Activated CD4-positive, alpha-beta T cell treated with anti-CD3 and anti-CD28 coated beads, Interleukin-2, amount 10 ng/mL, durations not matched to agents 7 days and 5 days (primary cell): ENCODE measurements around the gene ADAM12. TPM values are rescaled to one million over a fixed set of nuclear protein-coding genes. Genes with fewer than 3 reads are reported as not detected.

Source experiments
- CTCF ChIA-PET: fragments of 350-600 bp; sonication (Branson Sonifier 250); formaldehyde crosslinking; loops from one replicate; lab custom pipeline; 2021; ENCODE audit warnings: antibody characterized with exemption; lab: Charles Lee
- POLR2A ChIA-PET: fragments of 350-600 bp; sonication (Branson Sonifier 250); formaldehyde crosslinking; loops from one replicate; lab custom pipeline; 2021; ENCODE audit warnings: antibody characterized with exemption; lab: Charles Lee
- DNase-seq: peaks from one replicate; pipeline ENCODE4 v3.0.0-alpha.2; 2020
- H3K27ac Mint-ChIP-seq: one replicate; pipeline ENCODE4 v1.8.0; 2021; ENCODE audit warnings: mild to moderate bottlenecking, moderate library complexity, mixed read lengths
- H3K27me3 Mint-ChIP-seq: one replicate; pipeline ENCODE4 v1.8.0; 2021; ENCODE audit warnings: mixed read lengths
- H3K36me3 Mint-ChIP-seq: one replicate; pipeline ENCODE4 v1.8.0; 2021; ENCODE audit warnings: low read depth, mixed read lengths
- H3K4me1 Mint-ChIP-seq: one replicate; pipeline ENCODE4 v1.8.0; 2021; ENCODE audit warnings: mixed read lengths
- H3K4me3 Mint-ChIP-seq: one replicate; pipeline ENCODE4 v1.8.0; 2021; ENCODE audit warnings: mild to moderate bottlenecking, moderate library complexity, mixed read lengths
- H3K9me3 Mint-ChIP-seq: one replicate; pipeline ENCODE4 v1.8.0; 2021; ENCODE audit warnings: mixed read lengths
- total RNA-seq, 2 experiments: library from RNA; stranded (reverse); gene quantifications; one replicate each; pipeline ENCODE4 v1.2.3, GENCODE V29; 2021

The ADAM12 gene
- total RNA-seq, 2 experiments from 2014 or later, result 0.45 to 0.65 TPM

DNA sequence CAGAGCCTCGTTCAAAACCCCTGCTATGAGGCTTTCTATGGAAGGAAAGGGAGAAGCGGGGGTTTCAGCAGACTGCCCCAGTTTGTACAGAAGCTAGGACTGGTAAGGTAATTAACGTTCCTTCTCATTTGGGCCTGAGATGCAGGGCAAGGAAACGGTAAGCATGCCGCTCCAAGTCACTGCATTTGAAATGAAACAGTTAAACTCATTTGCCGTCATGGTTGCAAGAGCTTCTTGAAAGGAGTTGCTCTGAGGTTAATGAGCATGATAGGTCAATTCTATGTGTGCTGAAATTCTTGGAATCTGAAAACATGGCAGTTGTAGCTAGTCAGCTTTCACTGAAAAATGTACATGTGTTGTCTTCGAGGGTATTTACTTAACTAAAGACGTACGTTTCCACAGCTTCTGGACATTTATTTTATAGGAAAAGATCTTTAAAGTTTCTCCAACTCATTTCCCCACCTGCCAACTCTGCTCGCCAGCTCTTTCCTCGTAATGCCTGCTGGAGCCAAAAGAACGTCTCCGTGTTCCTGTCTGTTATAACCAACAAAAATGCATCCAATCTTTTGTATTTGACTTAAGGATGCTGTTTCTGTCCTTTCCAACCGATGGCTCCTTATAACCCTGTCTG lies 73.3 kb downstream of the ADAM12 start:
- H3K4me1 Mint-ChIP-seq, result no peaks in the 10 kb centered on the region
- no peak for DNase-seq
- no peaks in the 10 kb centered on the region for H3K36me3 Mint-ChIP-seq
- no peak overlapping the region for H3K4me3 Mint-ChIP-seq
- no peak overlapping the region for H3K27ac Mint-ChIP-seq
- no peaks in the 10 kb centered on the region for H3K27me3 Mint-ChIP-seq
- H3K9me3 Mint-ChIP-seq, result no peaks in the 10 kb centered on the region
- ChIA-PET CTCF (interaction anchor here (1.0 kb wide), 1 partner anchor 84 kb away, joined by 3 read pairs; no protein-coding TSS in a partner anchor), POLR2A (no interaction called here)

DNA sequence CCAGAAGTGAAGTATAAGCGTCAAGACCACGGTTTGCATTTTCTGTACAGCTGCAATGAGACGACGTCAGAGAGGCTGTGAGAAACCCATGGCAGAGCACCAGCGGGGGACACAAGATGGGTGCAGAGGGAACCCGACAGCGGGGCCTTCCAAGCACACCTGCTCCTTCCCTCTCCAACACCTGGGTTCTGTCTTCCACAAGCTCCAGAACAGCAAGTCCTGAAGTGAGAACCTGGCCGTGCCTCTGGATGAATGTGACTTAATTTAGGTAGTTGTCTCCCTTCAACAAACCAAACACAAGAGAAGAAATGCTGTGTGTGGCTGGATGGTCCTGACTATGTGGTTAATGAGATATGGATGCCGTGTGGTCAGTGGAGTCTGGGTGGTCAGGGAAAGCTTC lies 76.1 kb downstream of the ADAM12 start:
- ChIA-PET CTCF (interaction anchor here (0.6 kb wide), 1 partner anchor 179 kb away, joined by 3 read pairs; no protein-coding TSS in a partner anchor), POLR2A (no interaction called here)
- H3K27ac Mint-ChIP-seq, result no peak overlapping the region

DNA sequence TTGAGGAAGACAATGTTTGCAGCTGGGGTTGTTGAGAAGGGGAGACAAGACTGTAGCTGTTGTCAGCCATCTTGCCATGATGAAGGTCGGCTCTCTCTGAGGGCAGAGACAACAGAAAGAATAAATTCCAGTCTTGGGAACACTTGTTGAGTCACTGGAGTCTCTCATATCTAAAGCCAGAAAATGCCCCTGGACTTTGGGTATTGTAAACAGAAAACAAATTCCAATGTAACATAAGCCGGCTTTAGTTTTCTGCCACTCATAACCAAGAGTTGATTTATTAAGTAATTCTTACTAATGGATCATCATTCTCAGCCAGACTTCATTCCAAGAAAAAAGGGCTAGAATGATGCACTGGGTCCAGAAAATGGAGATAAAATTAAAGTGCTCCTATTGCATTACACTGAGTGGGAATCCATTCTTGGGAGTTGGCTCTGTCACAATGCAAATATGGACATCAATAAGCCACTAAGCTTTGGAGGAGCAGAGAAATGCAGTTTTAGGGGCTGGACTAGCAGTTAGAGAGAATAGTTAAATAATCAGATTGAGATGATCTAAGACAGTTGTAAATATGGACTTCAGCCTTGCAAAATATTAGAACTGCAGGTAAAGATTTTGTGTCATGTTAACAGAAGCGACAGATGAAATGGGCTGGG lies 78.9 kb downstream of the ADAM12 start:
- H3K4me1 Mint-ChIP-seq, result no peaks in the 10 kb centered on the region
- H3K4me3 Mint-ChIP-seq, result no peak overlapping the region
- no peaks in the 10 kb centered on the region for H3K36me3 Mint-ChIP-seq
- H3K27me3 Mint-ChIP-seq, result no peaks in the 10 kb centered on the region
- no peak for DNase-seq
- no peaks in the 10 kb centered on the region for H3K9me3 Mint-ChIP-seq
- CTCF ChIA-PET, result no interaction called here
- POLR2A ChIA-PET, result no interaction called here
- H3K27ac Mint-ChIP-seq, result no peak overlapping the region

More for the DNA sequence above, 76.1 kb downstream of the ADAM12 start:
- no peak overlapping the region for H3K4me3 Mint-ChIP-seq
- H3K36me3 Mint-ChIP-seq, result no peaks in the 10 kb centered on the region
- H3K9me3 Mint-ChIP-seq, result no peaks in the 10 kb centered on the region
- H3K4me1 Mint-ChIP-seq, result no peaks in the 10 kb centered on the region
- H3K27me3 Mint-ChIP-seq, result no peaks in the 10 kb centered on the region
- DNase-seq, result no peak

DNA sequence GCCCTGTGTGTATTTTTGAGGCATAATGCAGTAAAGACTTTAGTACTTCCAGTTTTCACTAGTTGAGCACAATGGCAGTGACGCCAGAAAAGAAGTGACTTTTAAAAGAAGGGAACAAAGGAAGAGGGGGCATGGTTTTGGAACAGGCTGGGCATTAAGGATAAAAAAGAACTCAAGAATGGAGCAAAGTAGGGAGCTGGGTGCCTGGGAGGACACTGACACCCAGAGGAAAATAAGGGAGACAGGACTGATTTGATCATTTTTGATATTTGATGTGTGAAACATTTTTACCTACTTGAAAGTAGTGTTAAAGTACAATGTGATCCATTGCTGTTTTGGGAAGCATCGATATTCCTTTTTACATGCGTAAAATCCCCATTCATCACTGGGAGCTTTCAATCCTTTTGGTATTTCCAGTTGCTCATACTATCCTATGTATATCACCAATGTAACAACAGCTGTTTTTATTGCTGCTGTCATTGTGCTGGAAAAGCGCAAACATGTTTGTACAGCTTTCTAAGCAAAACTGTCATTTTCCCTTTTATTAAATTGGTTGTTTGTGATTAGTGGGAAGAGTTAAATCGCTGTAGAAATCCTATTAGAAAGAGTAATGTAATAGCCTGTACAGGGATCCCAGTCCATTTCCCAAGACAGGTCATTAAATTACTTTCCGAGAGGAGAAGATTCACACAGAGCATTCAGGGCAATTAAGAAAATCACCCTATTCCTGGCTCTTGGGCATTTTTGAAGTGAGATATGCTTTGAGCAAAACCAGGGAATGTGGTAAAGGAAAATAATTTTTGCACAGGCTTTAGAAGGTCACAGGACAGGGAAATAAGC lies 85.2 kb downstream of the ADAM12 start:
- Mint-ChIP-seq H3K27ac (no peak overlapping the region), H3K27me3 (no peaks in the 10 kb centered on the region), H3K4me1 (no peaks in the 10 kb centered on the region), H3K9me3 (no peaks in the 10 kb centered on the region), H3K4me3 (no peak overlapping the region), H3K36me3 (no peaks in the 10 kb centered on the region)
- DNase-seq, result no peak
- ChIA-PET CTCF (no interaction called here), POLR2A (no interaction called here)

DNA sequence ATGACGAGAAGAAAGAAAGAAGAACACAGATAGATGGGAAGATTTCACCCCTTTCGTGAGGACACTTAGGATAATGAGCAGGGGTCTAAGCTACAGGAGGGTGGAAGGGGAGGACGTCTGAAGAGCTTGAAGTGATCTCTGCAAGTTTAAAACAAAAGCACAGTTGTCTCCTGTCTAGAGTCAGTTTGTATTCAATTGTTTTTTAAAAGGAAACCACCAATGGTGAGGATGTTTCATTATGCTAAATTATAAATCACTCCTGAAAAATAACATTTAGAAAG lies 85.9 kb downstream of the ADAM12 start:
- DNase-seq, result no peak
- POLR2A ChIA-PET, result no interaction called here
- Mint-ChIP-seq H3K27me3 (no peaks in the 10 kb centered on the region), H3K27ac (no peak overlapping the region), H3K36me3 (no peaks in the 10 kb centered on the region), H3K4me1 (no peaks in the 10 kb centered on the region), H3K4me3 (no peak overlapping the region), H3K9me3 (no peaks in the 10 kb centered on the region)
- CTCF ChIA-PET, result no interaction called here

DNA sequence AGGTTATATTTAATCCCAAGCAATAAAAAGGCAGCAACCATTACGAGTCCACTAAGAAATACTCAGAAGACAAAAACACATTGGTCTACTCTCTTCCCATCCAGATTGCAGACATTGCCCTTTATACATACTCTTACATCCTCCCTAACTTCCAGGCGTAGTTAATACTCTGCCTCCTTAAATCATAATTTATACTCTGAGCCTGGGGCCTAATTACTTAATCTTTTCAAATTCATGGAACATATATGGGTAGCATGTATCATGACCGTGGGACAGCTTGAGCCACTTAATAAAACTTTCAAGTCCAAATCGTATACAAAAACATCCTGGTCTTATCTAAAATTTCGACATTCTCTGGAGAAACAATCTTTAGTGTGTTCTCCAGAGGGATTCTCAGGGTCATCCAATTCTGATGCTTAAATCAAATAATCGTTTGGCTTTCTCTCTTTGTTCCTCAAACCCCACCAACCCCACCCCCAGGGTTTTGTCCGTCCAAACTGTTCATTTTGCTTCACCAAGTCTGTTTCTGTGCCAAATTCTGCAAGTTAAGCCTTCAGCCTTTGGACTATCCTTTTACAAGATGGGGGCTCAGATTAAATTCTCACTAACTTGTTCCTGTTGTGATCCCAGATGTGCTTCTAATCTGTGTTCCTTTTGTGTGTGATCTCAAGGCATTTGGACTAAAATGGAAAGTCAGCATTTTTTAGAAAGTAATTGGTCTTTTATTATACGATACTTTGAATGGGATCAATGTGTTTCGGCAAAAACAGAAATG lies 86.4 kb downstream of the ADAM12 start:
- no peaks in the 10 kb centered on the region for H3K4me1 Mint-ChIP-seq
- ChIA-PET POLR2A (no interaction called here), CTCF (no interaction called here)
- no peaks in the 10 kb centered on the region for H3K36me3 Mint-ChIP-seq
- no peaks in the 10 kb centered on the region for H3K27me3 Mint-ChIP-seq
- no peak overlapping the region for H3K27ac Mint-ChIP-seq
- no peak overlapping the region for H3K4me3 Mint-ChIP-seq
- DNase-seq, result no peak
- H3K9me3 Mint-ChIP-seq, result no peaks in the 10 kb centered on the region

DNA sequence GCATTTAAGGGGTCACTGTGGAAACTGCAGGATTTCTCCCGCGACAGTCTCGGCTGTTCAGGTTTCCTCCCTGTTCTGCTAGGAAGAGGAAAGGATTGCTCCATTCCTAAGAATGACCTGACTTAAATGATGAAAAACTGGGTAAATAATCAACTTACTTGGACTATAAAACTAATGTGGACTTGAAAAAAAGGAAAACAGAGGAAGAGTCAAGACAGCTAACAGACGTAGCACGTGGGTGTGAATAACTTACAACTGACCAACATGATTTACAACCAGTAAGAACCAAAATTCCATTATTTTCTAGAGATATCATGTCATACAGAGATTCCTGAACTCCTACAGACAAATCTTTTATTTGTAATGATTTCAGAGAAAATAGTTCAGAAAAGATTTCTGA lies 93.8 kb downstream of the ADAM12 start:
- no peak for DNase-seq
- no peaks in the 10 kb centered on the region for H3K27me3 Mint-ChIP-seq
- no peak overlapping the region for H3K4me3 Mint-ChIP-seq
- H3K27ac Mint-ChIP-seq, result no peak overlapping the region
- no peaks in the 10 kb centered on the region for H3K36me3 Mint-ChIP-seq
- POLR2A ChIA-PET, result no interaction called here
- H3K4me1 Mint-ChIP-seq, result no peaks in the 10 kb centered on the region
- CTCF ChIA-PET, result no interaction called here
- peaks cover 3% of the 10 kb centered on the region for H3K9me3 Mint-ChIP-seq

DNA sequence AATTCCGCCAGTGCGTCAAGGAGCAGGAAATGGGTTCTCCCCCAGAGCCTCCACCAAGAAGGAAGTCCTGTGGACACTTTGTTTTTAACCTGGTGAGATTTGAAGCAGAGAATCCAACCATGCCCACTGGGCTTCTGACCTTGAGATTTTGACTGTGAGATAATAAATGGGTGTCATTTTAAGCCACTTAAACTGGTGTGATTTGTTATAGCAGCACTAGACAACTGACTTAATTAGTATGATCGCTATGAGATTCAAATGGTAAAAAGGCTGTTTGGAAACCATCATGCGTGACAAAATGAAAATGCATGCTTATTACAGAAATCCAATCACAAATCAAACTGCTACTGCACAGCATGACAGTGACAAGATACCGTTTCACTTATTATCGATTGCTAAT lies 98.0 kb downstream of the ADAM12 start:
- ChIA-PET POLR2A (no interaction called here), CTCF (no interaction called here)
- no peak for DNase-seq
- H3K27me3 Mint-ChIP-seq, result no peaks in the 10 kb centered on the region
- no peaks in the 10 kb centered on the region for H3K36me3 Mint-ChIP-seq
- peaks cover 3% of the 10 kb centered on the region for H3K9me3 Mint-ChIP-seq
- no peak overlapping the region for H3K27ac Mint-ChIP-seq
- H3K4me1 Mint-ChIP-seq, result no peaks in the 10 kb centered on the region
- H3K4me3 Mint-ChIP-seq, result no peak overlapping the region

DNA sequence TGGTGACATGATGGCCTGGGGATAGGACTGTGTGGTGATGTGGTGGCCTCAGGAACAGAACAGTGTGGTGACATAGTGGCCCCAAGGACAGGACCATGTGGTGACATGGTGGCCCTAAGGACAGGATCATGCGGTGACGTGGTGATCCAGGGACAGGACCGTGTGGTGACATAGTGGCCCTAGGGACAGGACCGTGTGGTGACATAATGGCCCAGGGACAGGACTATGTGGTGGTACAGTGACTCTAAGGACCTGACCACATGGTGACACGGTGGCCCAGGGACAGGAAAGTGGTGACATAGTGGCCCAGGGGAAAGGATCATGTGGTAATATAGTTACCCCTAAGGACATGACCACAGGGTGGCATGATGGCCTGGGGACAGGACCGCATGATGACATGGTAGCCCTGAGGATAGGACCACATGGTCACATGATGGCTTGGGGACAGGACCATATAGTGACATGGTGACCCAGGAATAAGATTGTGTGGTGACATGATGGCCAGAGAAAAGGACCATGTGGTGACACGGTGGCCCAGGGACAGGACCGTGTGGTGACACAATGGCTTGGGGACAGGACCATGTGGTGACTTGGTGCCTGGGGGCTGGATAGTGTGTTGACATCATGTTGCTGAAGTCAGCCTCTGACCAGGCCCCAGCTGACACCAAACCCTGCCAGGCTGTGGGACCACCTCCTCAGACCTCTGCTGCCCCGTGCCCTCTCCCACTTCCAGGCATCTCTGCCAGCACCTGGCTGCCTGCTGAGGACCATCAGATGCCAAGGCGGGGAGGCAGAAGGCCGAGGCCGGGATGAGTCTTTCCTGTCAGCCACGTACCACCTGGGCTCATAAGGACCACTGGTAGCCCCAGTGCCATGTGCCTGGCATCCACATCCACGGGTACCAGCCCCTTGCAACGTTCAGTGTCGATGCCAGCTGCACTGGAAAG lies 99.5 kb downstream of the ADAM12 start:
- DNase-seq, result no peak
- Mint-ChIP-seq H3K4me3 (no peak overlapping the region), H3K9me3 (peaks cover 2% of the 10 kb centered on the region), H3K27me3 (no peaks in the 10 kb centered on the region), H3K27ac (no peak overlapping the region), H3K36me3 (no peaks in the 10 kb centered on the region), H3K4me1 (no peaks in the 10 kb centered on the region)
- POLR2A ChIA-PET, result no interaction called here
- CTCF ChIA-PET, result no interaction called here

DNA sequence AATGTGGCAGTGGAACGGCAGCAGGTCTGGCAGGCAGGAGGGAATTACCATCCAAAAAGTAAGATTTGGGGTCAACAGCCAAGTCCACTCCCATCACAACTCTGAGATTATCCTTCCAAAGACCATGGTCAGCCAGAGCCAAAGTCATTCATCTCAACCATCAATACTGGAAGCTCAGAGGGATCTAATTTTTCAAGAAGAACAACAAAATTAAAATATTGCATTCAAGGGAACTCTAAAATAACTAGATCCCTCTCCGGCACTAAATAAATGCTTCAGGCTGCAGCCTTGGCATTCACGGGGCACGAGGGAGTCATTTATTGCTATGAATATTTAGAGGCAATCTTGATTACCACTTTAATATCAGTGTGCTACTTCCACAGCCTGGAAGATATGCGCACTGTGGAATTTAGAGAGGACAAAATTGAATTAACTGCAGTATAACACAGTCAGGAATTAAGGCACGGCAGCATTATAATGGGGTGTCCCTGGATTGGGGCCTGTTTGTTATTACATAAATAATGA lies 102.0 kb downstream of the ADAM12 start:
- no peak for DNase-seq
- H3K4me3 Mint-ChIP-seq, result no peak overlapping the region
- H3K9me3 Mint-ChIP-seq, result no peaks in the 10 kb centered on the region
- H3K27ac Mint-ChIP-seq, result no peak overlapping the region
- ChIA-PET CTCF (no interaction called here), POLR2A (no interaction called here)
- H3K36me3 Mint-ChIP-seq, result no peaks in the 10 kb centered on the region
- H3K27me3 Mint-ChIP-seq, result no peaks in the 10 kb centered on the region
- no peaks in the 10 kb centered on the region for H3K4me1 Mint-ChIP-seq

DNA sequence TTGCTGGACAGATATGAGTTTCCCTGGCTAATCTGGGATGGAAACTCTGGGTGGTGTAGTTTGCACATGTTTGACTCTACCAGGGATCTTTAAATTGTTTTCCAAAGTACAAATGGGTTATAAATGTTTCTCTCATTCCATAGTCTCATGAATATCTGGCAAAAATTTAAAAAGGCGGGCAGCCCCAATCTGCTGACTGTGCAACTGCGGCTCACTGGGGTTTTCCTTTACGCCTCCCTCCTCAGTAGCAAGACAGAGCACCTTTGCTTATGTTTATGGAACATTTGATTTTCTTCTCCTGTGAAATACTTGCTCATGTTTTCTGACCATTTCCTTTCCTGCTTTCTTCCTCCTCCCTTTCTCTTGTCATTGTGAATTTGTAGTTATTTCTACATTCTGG lies 105.0 kb downstream of the ADAM12 start:
- no peak overlapping the region for H3K27ac Mint-ChIP-seq
- no peak for DNase-seq

DNA sequence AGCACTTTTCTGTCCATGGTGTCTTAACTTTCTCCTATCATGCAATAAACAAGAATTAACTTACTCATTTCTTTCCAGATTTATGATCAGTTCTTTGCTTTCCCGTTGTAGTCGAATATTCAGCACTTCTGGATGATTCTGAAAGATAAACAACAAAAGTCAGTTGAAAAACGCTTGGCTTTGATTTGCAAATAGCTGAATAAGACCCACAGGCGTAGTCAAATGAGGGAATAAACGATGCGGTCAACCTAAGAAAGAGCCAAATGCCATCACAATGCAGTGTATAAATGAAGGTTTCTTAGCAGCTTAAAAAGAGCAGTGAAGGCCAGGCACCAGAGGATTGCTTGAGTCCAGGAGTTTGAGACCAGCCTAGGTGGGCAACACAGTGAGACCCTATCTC lies 109.4 kb downstream of the ADAM12 start:
- no peaks in the 10 kb centered on the region for H3K36me3 Mint-ChIP-seq
- POLR2A ChIA-PET, result no interaction called here
- no peak overlapping the region for H3K4me3 Mint-ChIP-seq
- H3K27me3 Mint-ChIP-seq, result no peaks in the 10 kb centered on the region
- H3K9me3 Mint-ChIP-seq, result no peaks in the 10 kb centered on the region
- H3K27ac Mint-ChIP-seq, result no peak overlapping the region
- no peak for DNase-seq
- no peaks in the 10 kb centered on the region for H3K4me1 Mint-ChIP-seq
- CTCF ChIA-PET, result no interaction called here

More for the DNA sequence above, 105.0 kb downstream of the ADAM12 start:
- Mint-ChIP-seq H3K36me3 (no peaks in the 10 kb centered on the region), H3K9me3 (no peaks in the 10 kb centered on the region), H3K4me3 (no peak overlapping the region), H3K4me1 (no peaks in the 10 kb centered on the region), H3K27me3 (no peaks in the 10 kb centered on the region)
- ChIA-PET CTCF (no interaction called here), POLR2A (no interaction called here)
